Endodermal cell (in vitro differentiated cells): Measurements from ENCODE around the gene MSH3. TPM values are rescaled to one million over a fixed set of nuclear protein-coding genes. Genes with fewer than 3 reads are reported as not detected.

Experiments
- DNase-seq: peaks from one replicate; pipeline ENCODE4 v3.0.0-alpha.2; 2017
- H3K27ac ChIP-seq: 2 replicates; pipeline ENCODE4 v1.5.1; 2013; ENCODE audit warnings: mild to moderate bottlenecking, low read depth, low read length, moderate library complexity
- H3K27me3 ChIP-seq: 2 replicates; pipeline ENCODE4 v1.6.1; 2013; ENCODE audit warnings: mild to moderate bottlenecking, low read length, moderate library complexity; ENCODE audit not compliant: insufficient read depth, control insufficient read depth, poor library complexity, severe bottlenecking
- H3K36me3 ChIP-seq: 2 replicates; pipeline ENCODE4 v1.7.0; 2013; ENCODE audit warnings: mild to moderate bottlenecking, low read length, moderate library complexity; ENCODE audit not compliant: control insufficient read depth, insufficient read depth
- H3K4me1 ChIP-seq: one replicate; pipeline ENCODE4 v1.7.0; 2013; ENCODE audit warnings: low read length; ENCODE audit not compliant: control insufficient read depth, insufficient read depth
- H3K4me3 ChIP-seq: 2 replicates; pipeline ENCODE4 v1.5.1; 2013; ENCODE audit warnings: mild to moderate bottlenecking, low read length, moderate library complexity
- H3K9ac ChIP-seq: 2 replicates; pipeline ENCODE4 v1.6.1; 2013; ENCODE audit warnings: mild to moderate bottlenecking, low read length, moderate library complexity; ENCODE audit not compliant: poor library complexity, severe bottlenecking; ENCODE audit errors: extremely low read depth
- H3K9me3 ChIP-seq: 2 replicates; pipeline ENCODE4 v1.6.1; 2013; ENCODE audit warnings: mild to moderate bottlenecking, low read length, moderate library complexity; ENCODE audit not compliant: control insufficient read depth
- H3K27ac Mint-ChIP-seq: 2 replicates; pipeline ENCODE4 v1.8.0; 2020; ENCODE audit warnings: mixed read lengths
- H3K27me3 Mint-ChIP-seq: 2 replicates; pipeline ENCODE4 v1.8.0; 2021; ENCODE audit warnings: mild to moderate bottlenecking, mixed read lengths; ENCODE audit not compliant: insufficient read depth
- H3K36me3 Mint-ChIP-seq: 2 replicates; pipeline ENCODE4 v1.8.0; 2020; ENCODE audit warnings: low read depth, mixed read lengths
- H3K4me1 Mint-ChIP-seq: 2 replicates; pipeline ENCODE4 v1.8.0; 2020; ENCODE audit warnings: mixed read lengths
- H3K4me3 Mint-ChIP-seq: 2 replicates; pipeline ENCODE4 v1.8.0; 2020; ENCODE audit warnings: mild to moderate bottlenecking, moderate library complexity, mixed read lengths
- H3K9me3 Mint-ChIP-seq: 2 replicates; pipeline ENCODE4 v1.8.0; 2020; ENCODE audit warnings: mild to moderate bottlenecking, mixed read lengths
- WGBS, 2 experiments: methylation state at CpG; one replicate each; pipeline versions ENCODE4 v1.1.5 to v1.1.7; 2013; ENCODE audit warnings: missing lambda C conversion rate in 2 of 2, mixed read lengths in 1 of 2; ENCODE audit not compliant: insufficient coverage in 1 of 2, insufficient read length in 1 of 2; 5-methylcytosine and 5-hydroxymethylcytosine counted together
- total RNA-seq, 2 donors: library from RNA; stranded (reverse); fragmentation: NEBNext Ultra II Directional in 1 of 2; extraction: Animal tissue kit (Norgen Biotek cat#: 25700) in 1 of 2; gene quantifications; 2 replicates in 1 of 2; 3 replicates in 1 of 2; pipeline ENCODE4 v1.2.1, GENCODE V29; 2021
- TF ChIP-seq, protein P1 (sequence below): fragments of 200-600 bp; sonication (generic); conservative IDR thresholded peaks from 2 replicates; pipeline ENCODE4 v1.5.0; 2021; ENCODE audit warnings: antibody characterized with exemption, mild to moderate bottlenecking

Gene MSH3
- total RNA-seq, 2 donors from 2014 or later: 17.3 to 25.2 TPM

- Histone ChIP-seq H3K4me1 (no peaks in the 10 kb centered on the region), H3K27ac (no peak overlapping the region), H3K9me3 (no peaks in the 10 kb centered on the region), H3K4me3 (no peak overlapping the region), H3K9ac (no peak overlapping the region), H3K36me3 (peaks cover 60% of the 10 kb centered on the region), H3K27me3 (no peaks in the 10 kb centered on the region)
- TF ChIP-seq, protein P1, sequence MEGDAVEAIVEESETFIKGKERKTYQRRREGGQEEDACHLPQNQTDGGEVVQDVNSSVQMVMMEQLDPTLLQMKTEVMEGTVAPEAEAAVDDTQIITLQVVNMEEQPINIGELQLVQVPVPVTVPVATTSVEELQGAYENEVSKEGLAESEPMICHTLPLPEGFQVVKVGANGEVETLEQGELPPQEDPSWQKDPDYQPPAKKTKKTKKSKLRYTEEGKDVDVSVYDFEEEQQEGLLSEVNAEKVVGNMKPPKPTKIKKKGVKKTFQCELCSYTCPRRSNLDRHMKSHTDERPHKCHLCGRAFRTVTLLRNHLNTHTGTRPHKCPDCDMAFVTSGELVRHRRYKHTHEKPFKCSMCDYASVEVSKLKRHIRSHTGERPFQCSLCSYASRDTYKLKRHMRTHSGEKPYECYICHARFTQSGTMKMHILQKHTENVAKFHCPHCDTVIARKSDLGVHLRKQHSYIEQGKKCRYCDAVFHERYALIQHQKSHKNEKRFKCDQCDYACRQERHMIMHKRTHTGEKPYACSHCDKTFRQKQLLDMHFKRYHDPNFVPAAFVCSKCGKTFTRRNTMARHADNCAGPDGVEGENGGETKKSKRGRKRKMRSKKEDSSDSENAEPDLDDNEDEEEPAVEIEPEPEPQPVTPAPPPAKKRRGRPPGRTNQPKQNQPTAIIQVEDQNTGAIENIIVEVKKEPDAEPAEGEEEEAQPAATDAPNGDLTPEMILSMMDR: no peak
- no peaks in the 10 kb centered on the region for H3K4me1 Mint-ChIP-seq
- no peaks in the 10 kb centered on the region for H3K9me3 Mint-ChIP-seq
- H3K4me3 Mint-ChIP-seq: no peak overlapping the region
- peak; percentile 53 for DNase-seq
- H3K27me3 Mint-ChIP-seq: no peaks in the 10 kb centered on the region
- peaks cover 52% of the 10 kb centered on the region for H3K36me3 Mint-ChIP-seq
- no peak overlapping the region for H3K27ac Mint-ChIP-seq
- WGBS, 2 experiments: 90 to 98% methylated on average over 6 to 16 of the region's 16 CpGs
These were observed 13.8 kb downstream of the MSH3 start for GRCh38 chr5:80668016-80668969.

- peak; percentile 89 for DNase-seq
- H3K27ac ChIP-seq: no peak overlapping the region
- H3K36me3 Mint-ChIP-seq: peaks cover 44% of the 10 kb centered on the region
- peaks cover 3% of the 10 kb centered on the region for H3K4me1 ChIP-seq
- H3K27me3 ChIP-seq: no peaks in the 10 kb centered on the region
- H3K4me3 ChIP-seq: no peak overlapping the region
- no peak overlapping the region for H3K27ac Mint-ChIP-seq
- H3K9me3 Mint-ChIP-seq: no peaks in the 10 kb centered on the region
- no peak overlapping the region for H3K4me3 Mint-ChIP-seq
- H3K36me3 ChIP-seq: peaks cover 56% of the 10 kb centered on the region
- TF ChIP-seq, protein P1: peak; percentile 90
- no peaks in the 10 kb centered on the region for H3K9me3 ChIP-seq
- WGBS, 2 experiments: 40% methylated on average over 7 of the region's 7 CpGs; no CpG with 5 or more reads in 1 of the 2 experiments
- H3K4me1 Mint-ChIP-seq: peaks cover 7% of the 10 kb centered on the region
- no peaks in the 10 kb centered on the region for H3K27me3 Mint-ChIP-seq
- H3K9ac ChIP-seq: no peak overlapping the region
These were observed 17.8 kb downstream of the MSH3 start for GRCh38 chr5:80672140-80672736.

DNA sequence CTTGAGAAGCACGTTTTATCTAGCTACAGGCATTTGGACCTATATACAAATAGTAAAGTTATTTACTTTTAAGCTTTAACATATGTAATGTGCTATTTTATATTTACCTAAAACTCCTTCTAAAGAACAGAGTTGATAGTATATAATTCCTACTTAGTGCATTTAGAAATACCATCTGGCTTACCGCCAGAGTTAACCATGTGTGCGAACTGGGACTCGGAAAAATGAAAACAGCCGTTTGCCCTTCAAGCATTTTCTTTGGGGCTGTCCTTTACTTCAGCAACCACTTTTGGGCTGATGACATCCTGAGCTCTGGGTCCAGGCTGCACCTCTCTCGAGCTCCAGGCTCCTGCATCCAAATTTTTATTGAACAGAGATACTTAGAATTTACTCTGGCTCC lies 22.3 kb downstream of the MSH3 start:
- peaks cover 8% of the 10 kb centered on the region for H3K4me1 Mint-ChIP-seq
- TF ChIP-seq, protein P1: no peak
- Histone ChIP-seq H3K9ac (no peak overlapping the region), H3K4me3 (no peak overlapping the region), H3K27ac (no peak overlapping the region), H3K36me3 (peaks cover 64% of the 10 kb centered on the region), H3K9me3 (no peaks in the 10 kb centered on the region), H3K27me3 (no peaks in the 10 kb centered on the region), H3K4me1 (peaks cover 3% of the 10 kb centered on the region)
- DNase-seq: no peak
- no peaks in the 10 kb centered on the region for H3K9me3 Mint-ChIP-seq
- no peak overlapping the region for H3K27ac Mint-ChIP-seq
- WGBS, 2 experiments: 80 to 89% methylated on average over 5 to 6 of the region's 6 CpGs
- H3K27me3 Mint-ChIP-seq: no peaks in the 10 kb centered on the region
- no peak overlapping the region for H3K4me3 Mint-ChIP-seq
- peaks cover 36% of the 10 kb centered on the region for H3K36me3 Mint-ChIP-seq
